IMR-90 (cell line): ENCODE data around the gene GRIA4.

ENCODE experiments used
- BHLHE40 ChIP-seq: fragments of 150-350 bp; IDR thresholded peaks from 2 replicates; pipeline ENCODE4 v1.6.1; 2016; ENCODE audit warnings: mild to moderate bottlenecking, low read depth, low read length
- FOS ChIP-seq: fragments of 150-350 bp; IDR thresholded peaks from 2 replicates; pipeline ENCODE4 v1.6.1; 2016; ENCODE audit warnings: low read depth, low read length
- MAFK ChIP-seq: IDR thresholded peaks from 2 replicates; pipeline ENCODE4 v1.6.1; 2012; ENCODE audit warnings: low read depth, low read length, improper control_type of control experiment
- MAZ ChIP-seq: IDR thresholded peaks from 2 replicates; pipeline ENCODE4 v1.6.1; 2012; ENCODE audit warnings: low read depth, mild to moderate bottlenecking, low read length, improper control_type of control experiment, moderate library complexity, borderline replicate concordance
- NFE2L2 ChIP-seq: fragments of 150-350 bp; IDR thresholded peaks from 2 replicates; pipeline ENCODE4 v1.6.1; 2016; ENCODE audit warnings: low read depth, mild to moderate bottlenecking, low read length
- POLR2A ChIP-seq: IDR thresholded peaks from 2 replicates; pipeline ENCODE4 v1.6.1; 2012; ENCODE audit warnings: mild to moderate bottlenecking, low read depth, low read length
- RAD21 ChIP-seq: IDR thresholded peaks from 2 replicates; pipeline ENCODE4 v1.6.1; 2012; ENCODE audit warnings: low read length, improper control_type of control experiment
- RCOR1 ChIP-seq: IDR thresholded peaks from 2 replicates; pipeline ENCODE4 v1.6.1; 2012; ENCODE audit warnings: mild to moderate bottlenecking, low read length, improper control_type of control experiment; ENCODE audit not compliant: insufficient replicate concordance
- RFX5 ChIP-seq: IDR thresholded peaks from 2 replicates; pipeline ENCODE4 v1.8.0; 2012; ENCODE audit warnings: low read depth, mild to moderate bottlenecking, low read length, moderate library complexity
- TF ChIP-seq, protein P1 (sequence below): conservative IDR thresholded peaks from 2 replicates; pipeline ENCODE4 v1.5.1; 2012; ENCODE audit warnings: mild to moderate bottlenecking, low read depth, low read length, improper control_type of control experiment
- TF ChIP-seq, protein P2 (sequence below): fragments of 150-350 bp; IDR thresholded peaks from 2 replicates; pipeline ENCODE4 v1.6.1; 2017; ENCODE audit warnings: mild to moderate bottlenecking, antibody characterized with exemption, low read length, low read depth
- TF ChIP-seq, protein P3 (sequence below): fragments of 150-350 bp; IDR thresholded peaks from 2 replicates; pipeline ENCODE4 v1.6.1; 2016; ENCODE audit warnings: low read depth, mild to moderate bottlenecking, low read length, moderate library complexity, borderline replicate concordance

DNA sequence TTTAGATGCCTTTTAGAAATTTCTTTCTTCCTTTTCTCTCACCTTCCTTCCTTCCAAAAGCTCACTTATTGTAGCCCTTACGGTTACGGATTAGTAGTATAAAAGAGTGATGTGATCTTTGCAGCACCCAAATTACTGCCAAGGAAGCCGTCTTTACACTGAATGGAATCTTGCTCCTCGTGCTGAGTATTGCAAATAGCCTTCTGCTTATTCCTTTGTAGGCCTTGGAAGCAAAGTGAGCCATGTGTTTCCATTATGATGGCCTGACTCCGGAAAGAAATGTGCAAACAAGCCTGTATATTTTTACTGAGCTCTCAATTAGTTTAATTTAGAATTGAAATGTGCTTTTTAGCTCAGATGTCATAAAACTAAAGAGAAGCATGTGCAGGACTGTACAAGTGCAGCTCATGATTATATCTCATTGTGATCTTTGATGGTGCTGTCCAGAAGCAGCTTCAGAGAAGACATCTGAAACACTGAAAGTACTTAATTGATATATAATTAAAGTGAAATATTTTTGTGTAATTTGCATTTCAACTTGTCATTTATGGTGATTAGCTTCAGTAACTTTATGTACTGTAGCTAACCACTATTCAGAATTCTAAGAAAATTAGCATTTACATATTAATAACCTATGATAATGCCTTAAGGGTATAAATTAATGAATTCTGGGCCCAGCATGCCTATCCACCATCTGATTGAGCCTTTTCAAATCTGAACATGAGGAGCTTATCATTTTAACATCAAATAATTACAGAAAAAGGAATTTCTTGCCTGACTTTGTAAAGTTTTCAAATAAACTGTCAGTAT, 129.3 kb downstream of the GRIA4 start:
- TF ChIP-seq, protein P1, sequence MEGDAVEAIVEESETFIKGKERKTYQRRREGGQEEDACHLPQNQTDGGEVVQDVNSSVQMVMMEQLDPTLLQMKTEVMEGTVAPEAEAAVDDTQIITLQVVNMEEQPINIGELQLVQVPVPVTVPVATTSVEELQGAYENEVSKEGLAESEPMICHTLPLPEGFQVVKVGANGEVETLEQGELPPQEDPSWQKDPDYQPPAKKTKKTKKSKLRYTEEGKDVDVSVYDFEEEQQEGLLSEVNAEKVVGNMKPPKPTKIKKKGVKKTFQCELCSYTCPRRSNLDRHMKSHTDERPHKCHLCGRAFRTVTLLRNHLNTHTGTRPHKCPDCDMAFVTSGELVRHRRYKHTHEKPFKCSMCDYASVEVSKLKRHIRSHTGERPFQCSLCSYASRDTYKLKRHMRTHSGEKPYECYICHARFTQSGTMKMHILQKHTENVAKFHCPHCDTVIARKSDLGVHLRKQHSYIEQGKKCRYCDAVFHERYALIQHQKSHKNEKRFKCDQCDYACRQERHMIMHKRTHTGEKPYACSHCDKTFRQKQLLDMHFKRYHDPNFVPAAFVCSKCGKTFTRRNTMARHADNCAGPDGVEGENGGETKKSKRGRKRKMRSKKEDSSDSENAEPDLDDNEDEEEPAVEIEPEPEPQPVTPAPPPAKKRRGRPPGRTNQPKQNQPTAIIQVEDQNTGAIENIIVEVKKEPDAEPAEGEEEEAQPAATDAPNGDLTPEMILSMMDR = no peak
- TF ChIP-seq BHLHE40 = no peak
- TF ChIP-seq, protein P2, sequence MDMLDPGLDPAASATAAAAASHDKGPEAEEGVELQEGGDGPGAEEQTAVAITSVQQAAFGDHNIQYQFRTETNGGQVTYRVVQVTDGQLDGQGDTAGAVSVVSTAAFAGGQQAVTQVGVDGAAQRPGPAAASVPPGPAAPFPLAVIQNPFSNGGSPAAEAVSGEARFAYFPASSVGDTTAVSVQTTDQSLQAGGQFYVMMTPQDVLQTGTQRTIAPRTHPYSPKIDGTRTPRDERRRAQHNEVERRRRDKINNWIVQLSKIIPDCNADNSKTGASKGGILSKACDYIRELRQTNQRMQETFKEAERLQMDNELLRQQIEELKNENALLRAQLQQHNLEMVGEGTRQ = no peak
- no peak for TF ChIP-seq MAZ
- TF ChIP-seq, protein P3, sequence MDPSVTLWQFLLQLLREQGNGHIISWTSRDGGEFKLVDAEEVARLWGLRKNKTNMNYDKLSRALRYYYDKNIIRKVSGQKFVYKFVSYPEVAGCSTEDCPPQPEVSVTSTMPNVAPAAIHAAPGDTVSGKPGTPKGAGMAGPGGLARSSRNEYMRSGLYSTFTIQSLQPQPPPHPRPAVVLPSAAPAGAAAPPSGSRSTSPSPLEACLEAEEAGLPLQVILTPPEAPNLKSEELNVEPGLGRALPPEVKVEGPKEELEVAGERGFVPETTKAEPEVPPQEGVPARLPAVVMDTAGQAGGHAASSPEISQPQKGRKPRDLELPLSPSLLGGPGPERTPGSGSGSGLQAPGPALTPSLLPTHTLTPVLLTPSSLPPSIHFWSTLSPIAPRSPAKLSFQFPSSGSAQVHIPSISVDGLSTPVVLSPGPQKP = no peak
- TF ChIP-seq RFX5 = no peak
- TF ChIP-seq POLR2A = no peak
- TF ChIP-seq MAFK = no peak
- TF ChIP-seq RCOR1 = no peak
- no peak for TF ChIP-seq RAD21
- no peak for TF ChIP-seq FOS
- no peak for TF ChIP-seq NFE2L2
